Occipital lobe (tissue), 2 donors: ENCODE data around the gene C2orf80. TPM values are rescaled to one million over a fixed set of nuclear protein-coding genes. Genes with fewer than 3 reads are reported as not detected.
"Not testable (repeated sequence)": the region's sequence is repeated elsewhere in the genome, so short reads cannot be mapped to it uniquely, and the experiment has no call there.

Experiments
- DNase-seq: peaks from one replicate; lab custom pipeline; 2025; lab: John Stamatoyannopoulos, UW
- total RNA-seq: library from RNA; depleted of rRNA; stranded (reverse); fragments of >200 nt; gene quantifications from one replicate; pipeline ENCODE4 v1.2.3, GENCODE V29; 2014

The C2orf80 gene
- total RNA-seq, 1 donor from 2014 or later: 28.7 TPM

- DNase-seq: no peak
Observed at GRCh38 chr2:208179028-208179609, 10.7 kb downstream of the C2orf80 start.

- DNase-seq: no peak
Observed at GRCh38 chr2:208175840-208176153, 14.0 kb downstream of the C2orf80 start.

GRCh38 chr2:208175069-208175839, 14.6 kb downstream of the C2orf80 start:
- peak; percentile 65 for DNase-seq

GRCh38 chr2:208174144-208174543, 15.7 kb downstream of the C2orf80 start:
- DNase-seq: no peak

GRCh38 chr2:208172125-208172524, 17.7 kb downstream of the C2orf80 start:
- DNase-seq: no peak

- no peak for DNase-seq
Observed at GRCh38 chr2:208164951-208165755, 24.7 kb downstream of the C2orf80 start.

- DNase-seq: no peak
Observed at GRCh38 chr2:208163489-208163888, 26.3 kb downstream of the C2orf80 start, which contains the start of gene CRYGA. Gene CRYGA, minus strand, starts transcription at chr2:208163589. Its CDS starts 33 bp downstream, at chr2:208163556.

- no peak for DNase-seq
Observed at GRCh38 chr2:208156439-208156838, 33.4 kb downstream of the C2orf80 start.

- DNase-seq: no peak
Observed at GRCh38 chr2:208153156-208153555, 36.7 kb downstream of the C2orf80 start.

- DNase-seq: no peak
Observed at GRCh38 chr2:208150956-208151355, 38.9 kb downstream of the C2orf80 start.

GRCh38 chr2:208150094-208150493, 39.7 kb downstream of the C2orf80 start:
- no peak for DNase-seq

- no peak for DNase-seq
Observed at GRCh38 chr2:208148803-208149202, 41.0 kb downstream of the C2orf80 start.

- no peak for DNase-seq
Observed at GRCh38 chr2:208147759-208148158, 42.1 kb downstream of the C2orf80 start.

GRCh38 chr2:208147008-208147407, 42.8 kb downstream of the C2orf80 start:
- no peak for DNase-seq

- DNase-seq: no peak
Observed at GRCh38 chr2:208146006-208146405, 43.8 kb downstream of the C2orf80 start, which contains the start of gene CRYGB. Gene CRYGB, minus strand, starts transcription at chr2:208146158. Its CDS starts 38 bp downstream, at chr2:208146120.

- no peak for DNase-seq
Observed at GRCh38 chr2:208142925-208143799, 46.7 kb downstream of the C2orf80 start.

- DNase-seq: no peak
Observed at GRCh38 chr2:208142240-208142924, 47.4 kb downstream of the C2orf80 start.

- DNase-seq: no peak
Observed at GRCh38 chr2:208139447-208139846, 50.4 kb downstream of the C2orf80 start.

- not testable (repeated sequence) for DNase-seq
Observed at GRCh38 chr2:208138334-208138733, 51.5 kb downstream of the C2orf80 start.

GRCh38 chr2:208136716-208137094, 53.1 kb downstream of the C2orf80 start:
- no peak for DNase-seq
